Erythroblast (primary cell): ENCODE data around the gene LMF2.

Experiments
- GATA1 ChIP-seq: IDR thresholded peaks from 2 replicates; pipeline ENCODE4 v1.6.1; 2011; ENCODE audit warnings: low read depth, mild to moderate bottlenecking, control low read depth, low read length, moderate library complexity
- POLR2A ChIP-seq: IDR thresholded peaks from 2 replicates; pipeline ENCODE4 v1.6.1; 2011; ENCODE audit warnings: mild to moderate bottlenecking, low read length

- TF ChIP-seq POLR2A (no peak), GATA1 (no peak)
These were observed 35.5 kb downstream of the LMF2 start for GRCh38 chr22:50471962-50472361.
